DOHH2 (cell line): ENCODE results near the gene FAM25C.
"Not testable (repeated sequence)": the region's sequence is repeated elsewhere in the genome, so short reads cannot be mapped to it uniquely, and the experiment has no call there.

Source experiments
- EZH2phosphoT487 ChIP-seq: fragments of 200-600 bp; sonication (generic); IDR thresholded peaks from 2 replicates; pipeline ENCODE4 v1.6.1; 2017; ENCODE audit warnings: borderline replicate concordance, mild to moderate bottlenecking, antibody characterized with exemption, low read length, moderate library complexity, mixed read lengths
- TF ChIP-seq, protein P1 (sequence below): fragments of 200-600 bp; sonication (generic); IDR thresholded peaks from one replicate; pipeline ENCODE4 v1.5.1; 2014; ENCODE audit warnings: antibody characterized with exemption, mild to moderate bottlenecking, low read depth, low read length; ENCODE audit not compliant: poor library complexity, severe bottlenecking

DNA sequence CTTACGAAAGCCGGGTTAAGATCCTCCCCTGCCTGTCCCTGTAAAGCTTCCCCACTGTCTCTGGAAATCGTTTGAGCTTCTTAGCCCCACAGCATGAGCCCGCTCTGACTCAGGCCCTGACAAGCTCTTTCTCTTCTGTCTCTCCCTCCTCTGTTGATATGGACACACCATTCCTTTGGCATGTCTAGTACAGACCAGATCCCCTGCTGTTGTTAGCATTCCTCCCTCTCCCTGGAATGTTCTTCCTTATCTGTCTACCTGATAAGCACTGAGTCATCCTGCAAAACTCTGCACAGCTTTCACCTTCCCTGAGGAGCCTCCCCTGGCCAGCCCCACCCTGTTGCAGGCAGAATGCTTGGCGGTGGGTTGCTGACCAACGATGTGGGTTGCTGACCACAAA is 11.6 kb downstream of the FAM25C start:
- TF ChIP-seq, protein P1, sequence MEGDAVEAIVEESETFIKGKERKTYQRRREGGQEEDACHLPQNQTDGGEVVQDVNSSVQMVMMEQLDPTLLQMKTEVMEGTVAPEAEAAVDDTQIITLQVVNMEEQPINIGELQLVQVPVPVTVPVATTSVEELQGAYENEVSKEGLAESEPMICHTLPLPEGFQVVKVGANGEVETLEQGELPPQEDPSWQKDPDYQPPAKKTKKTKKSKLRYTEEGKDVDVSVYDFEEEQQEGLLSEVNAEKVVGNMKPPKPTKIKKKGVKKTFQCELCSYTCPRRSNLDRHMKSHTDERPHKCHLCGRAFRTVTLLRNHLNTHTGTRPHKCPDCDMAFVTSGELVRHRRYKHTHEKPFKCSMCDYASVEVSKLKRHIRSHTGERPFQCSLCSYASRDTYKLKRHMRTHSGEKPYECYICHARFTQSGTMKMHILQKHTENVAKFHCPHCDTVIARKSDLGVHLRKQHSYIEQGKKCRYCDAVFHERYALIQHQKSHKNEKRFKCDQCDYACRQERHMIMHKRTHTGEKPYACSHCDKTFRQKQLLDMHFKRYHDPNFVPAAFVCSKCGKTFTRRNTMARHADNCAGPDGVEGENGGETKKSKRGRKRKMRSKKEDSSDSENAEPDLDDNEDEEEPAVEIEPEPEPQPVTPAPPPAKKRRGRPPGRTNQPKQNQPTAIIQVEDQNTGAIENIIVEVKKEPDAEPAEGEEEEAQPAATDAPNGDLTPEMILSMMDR: not testable (repeated sequence)
- TF ChIP-seq EZH2phosphoT487: not testable (repeated sequence)
